H9 (cell line): ENCODE data around the gene SYNE2. TPM values are rescaled to one million over a fixed set of nuclear protein-coding genes. Genes with fewer than 3 reads are reported as not detected.
A peak's percentile ranks its signal among the peaks of the same experiment; 100 is the strongest.

ENCODE experiments used
- DNase-seq: peaks from one replicate; pipeline ENCODE4 v3.0.0-alpha.2; 2017
- H2AFZ ChIP-seq: one replicate; pipeline ENCODE4 v1.6.1; 2013; ENCODE audit warnings: mild to moderate bottlenecking, low read length, control low read depth, moderate library complexity
- H2AK5ac ChIP-seq: 2 replicates; pipeline ENCODE4 v1.6.1; 2013; ENCODE audit warnings: low read length, control low read depth, mixed read lengths; ENCODE audit not compliant: insufficient read length
- H2BK120ac ChIP-seq: one replicate; pipeline ENCODE4 v1.6.1; 2013; ENCODE audit warnings: low read depth, mild to moderate bottlenecking, low read length, control low read depth, inconsistent platforms; ENCODE audit not compliant: poor library complexity, severe bottlenecking
- H2BK12ac ChIP-seq: 2 replicates; pipeline ENCODE4 v1.6.1; 2013; ENCODE audit warnings: low read length, control low read depth, mixed read lengths, low read depth; ENCODE audit not compliant: insufficient read length
- H2BK15ac ChIP-seq: 2 replicates; pipeline ENCODE4 v1.6.1; 2013; ENCODE audit warnings: low read depth, low read length, control low read depth
- H2BK20ac ChIP-seq: one replicate; pipeline ENCODE4 v1.6.1; 2013; ENCODE audit warnings: low read depth, mild to moderate bottlenecking, low read length, control low read depth, inconsistent platforms; ENCODE audit not compliant: poor library complexity, severe bottlenecking
- H2BK5ac ChIP-seq: 2 replicates; pipeline ENCODE4 v1.6.1; 2013; ENCODE audit warnings: low read length, control low read depth, mixed read lengths; ENCODE audit not compliant: insufficient read length
- H3K14ac ChIP-seq: 2 replicates; pipeline ENCODE4 v1.6.1; 2013; ENCODE audit warnings: low read length, control low read depth; ENCODE audit not compliant: insufficient read depth
- H3K18ac ChIP-seq: 2 replicates; pipeline ENCODE4 v1.6.1; 2013; ENCODE audit warnings: low read depth, mild to moderate bottlenecking, mixed read lengths, low read length, control low read depth; ENCODE audit not compliant: insufficient read length
- H3K23ac ChIP-seq: 2 replicates; pipeline ENCODE4 v1.6.1; 2013; ENCODE audit warnings: low read length, control low read depth, mixed read lengths, low read depth; ENCODE audit not compliant: insufficient read length
- H3K23me2 ChIP-seq: 2 replicates; pipeline ENCODE4 v1.6.1; 2013; ENCODE audit warnings: low read depth, mild to moderate bottlenecking, mixed read lengths, low read length, control low read depth; ENCODE audit not compliant: insufficient read length, poor library complexity, severe bottlenecking
- H3K27ac ChIP-seq: 2 replicates; pipeline ENCODE4 v1.5.1; 2013; ENCODE audit warnings: low read length, control low read depth, mixed read lengths, low read depth; ENCODE audit not compliant: insufficient read length
- H3K27me3 ChIP-seq: 2 replicates; pipeline ENCODE4 v1.6.1; 2013; ENCODE audit warnings: low read length, control low read depth, inconsistent platforms; ENCODE audit not compliant: insufficient read depth
- H3K4ac ChIP-seq: 2 replicates; pipeline ENCODE4 v1.6.1; 2013; ENCODE audit warnings: low read depth, mild to moderate bottlenecking, control low read depth, inconsistent platforms, low read length, moderate library complexity
- H3K4me1 ChIP-seq: 2 replicates; pipeline ENCODE4 v1.6.1; 2013; ENCODE audit warnings: low read length, control low read depth, inconsistent platforms; ENCODE audit not compliant: insufficient read depth
- H3K4me2 ChIP-seq: 2 replicates; pipeline ENCODE4 v1.6.1; 2013; ENCODE audit warnings: low read length, control low read depth, mixed read lengths; ENCODE audit not compliant: insufficient read length, insufficient read depth
- H3K56ac ChIP-seq: 2 replicates; pipeline ENCODE4 v1.6.1; 2013; ENCODE audit warnings: low read depth, mild to moderate bottlenecking, mixed read lengths, low read length, control low read depth; ENCODE audit not compliant: insufficient read length
- H3K79me1 ChIP-seq: 2 replicates; pipeline ENCODE4 v1.6.1; 2013; ENCODE audit warnings: low read depth, mild to moderate bottlenecking, moderate library complexity, low read length, control low read depth, inconsistent platforms; ENCODE audit not compliant: insufficient read depth, poor library complexity, severe bottlenecking
- H3K79me2 ChIP-seq: 2 replicates; pipeline ENCODE4 v1.6.1; 2013; ENCODE audit warnings: low read length, control low read depth, inconsistent platforms; ENCODE audit not compliant: insufficient read depth
- H3K9ac ChIP-seq: 2 replicates; pipeline ENCODE4 v1.6.1; 2013; ENCODE audit warnings: low read length, control low read depth, mixed read lengths; ENCODE audit not compliant: insufficient read length; ENCODE audit errors: extremely low read depth
- H3K9me3 ChIP-seq: one replicate; pipeline ENCODE4 v1.6.1; 2013; ENCODE audit warnings: low read depth, low read length, inconsistent platforms; ENCODE audit not compliant: control insufficient read depth
- H3T11ph ChIP-seq: one replicate; pipeline ENCODE4 v1.6.1; 2013; ENCODE audit warnings: mild to moderate bottlenecking, low read length, control low read depth, inconsistent platforms
- H4K20me1 ChIP-seq: one replicate; pipeline ENCODE4 v1.6.1; 2013; ENCODE audit not compliant: control insufficient read depth, insufficient read length, insufficient read depth
- H4K5ac ChIP-seq: 2 replicates; pipeline ENCODE4 v1.6.1; 2013; ENCODE audit warnings: low read depth, mild to moderate bottlenecking, mixed read lengths, low read length, control low read depth; ENCODE audit not compliant: insufficient read length
- H4K8ac ChIP-seq: replicated peaks from 2 replicates; pipeline ENCODE4 v1.6.1; 2013; ENCODE audit warnings: low read length, control low read depth, mixed read lengths, low read depth; ENCODE audit not compliant: insufficient read length
- H4K91ac ChIP-seq: 2 replicates; pipeline ENCODE4 v1.6.1; 2013; ENCODE audit warnings: low read depth, mild to moderate bottlenecking, moderate library complexity, mixed read lengths, low read length, control low read depth; ENCODE audit not compliant: insufficient read length
- H3K27ac Mint-ChIP-seq, 3 experiments: 2 replicates in 2 of 3; 3 replicates in 1 of 3; pipeline ENCODE4 v1.8.0; 2020 to 2021; ENCODE audit warnings: mixed read lengths in 3 of 3, mild to moderate bottlenecking in 1 of 3, moderate library complexity in 1 of 3
- H3K27me3 Mint-ChIP-seq: 2 replicates; pipeline ENCODE4 v1.8.0; 2021; ENCODE audit warnings: low read depth, mild to moderate bottlenecking, moderate library complexity, mixed read lengths
- H3K36me3 Mint-ChIP-seq, 3 experiments: 2 replicates in 2 of 3; 3 replicates in 1 of 3; pipeline ENCODE4 v1.8.0; 2020 to 2021; ENCODE audit warnings: low read depth in 3 of 3, mixed read lengths in 3 of 3; ENCODE audit not compliant: insufficient read depth in 1 of 3
- H3K4me1 Mint-ChIP-seq, 2 experiments: 2 replicates each; pipeline ENCODE4 v1.8.0; 2020; ENCODE audit warnings: mixed read lengths in 2 of 2
- H3K4me3 Mint-ChIP-seq, 2 experiments: 2 replicates in 1 of 2; 3 replicates in 1 of 2; pipeline ENCODE4 v1.8.0; 2020 to 2021; ENCODE audit warnings: mild to moderate bottlenecking in 2 of 2, mixed read lengths in 2 of 2, moderate library complexity in 1 of 2
- H3K9me3 Mint-ChIP-seq, 2 experiments: 2 replicates in 1 of 2; 3 replicates in 1 of 2; pipeline ENCODE4 v1.8.0; 2020; ENCODE audit warnings: mild to moderate bottlenecking in 2 of 2, mixed read lengths in 2 of 2, moderate library complexity in 1 of 2
- WGBS: extraction: QIAGEN DNeasy Blood & Tissue Kit; methylation state at CpG from one replicate; pipeline ENCODE4 v1.1.7; 2013; ENCODE audit warnings: missing lambda C conversion rate, low lambda C conversion rate, mixed read lengths; ENCODE audit not compliant: insufficient read length; ENCODE audit errors: extremely low coverage; 5-methylcytosine and 5-hydroxymethylcytosine counted together
- total RNA-seq: library from RNA; stranded (reverse); gene quantifications from 2 replicates; pipeline ENCODE4 v1.2.1, GENCODE V29; 2021
- TF ChIP-seq, protein P1 (sequence below): fragments of 200-600 bp; sonication (generic); conservative IDR thresholded peaks from 3 replicates; pipeline ENCODE4 v1.8.0; 2021; ENCODE audit warnings: antibody characterized with exemption, mild to moderate bottlenecking

The SYNE2 gene
- total RNA-seq, 1 experiment from 2014 or later: 43.3 TPM

DNA sequence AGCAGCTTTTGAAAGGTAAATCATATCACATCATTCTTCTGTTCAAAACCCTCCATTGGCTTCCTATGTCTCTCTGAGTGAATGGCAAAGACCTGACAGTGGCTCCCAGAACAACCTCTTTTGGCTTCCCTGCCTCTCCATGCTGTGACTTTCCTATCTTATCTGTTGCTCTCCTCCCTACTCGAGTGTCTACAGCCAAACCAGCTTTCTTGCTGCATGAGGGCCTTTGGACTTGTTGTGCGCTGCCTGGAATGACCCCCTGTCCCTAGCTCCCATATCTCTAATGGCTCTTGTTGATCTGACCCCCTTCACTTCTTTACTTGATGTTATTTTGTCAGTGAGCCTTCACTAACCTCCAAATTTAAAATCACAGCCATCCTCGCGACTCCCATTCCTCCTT lies 2.5 kb downstream of the SYNE2 start:
- no peak overlapping the region for H4K5ac ChIP-seq
- H3K23ac ChIP-seq: no peak overlapping the region
- H3K27me3 Mint-ChIP-seq: peaks cover 25% of the 10 kb centered on the region
- H3K27ac ChIP-seq: no peak overlapping the region
- no peak overlapping the region for H4K8ac ChIP-seq
- H4K20me1 ChIP-seq: no peaks in the 10 kb centered on the region
- H3K14ac ChIP-seq: no peak overlapping the region
- H3K79me2 ChIP-seq: peaks cover 6% of the 10 kb centered on the region; the same call in 1 of the 2 replicates
- no peak overlapping the region for H3K4ac ChIP-seq
- H3K56ac ChIP-seq: no peak overlapping the region
- no peak overlapping the region for H2BK20ac ChIP-seq
- H3K4me1 ChIP-seq: no peaks in the 10 kb centered on the region
- H3K79me1 ChIP-seq: no peaks in the 10 kb centered on the region
- no peak overlapping the region for H3K27ac Mint-ChIP-seq
- no peak overlapping the region for H2AFZ ChIP-seq
- no peak overlapping the region for H2BK15ac ChIP-seq
- H2BK12ac ChIP-seq: no peak overlapping the region
- peak overlapping the region in 1 of 2 experiments; percentile 33; a peak in 2 of 5 replicates for H3K4me3 Mint-ChIP-seq
- no peaks in the 10 kb centered on the region; a peak in 1 of 5 replicates for H3K9me3 Mint-ChIP-seq
- H2BK5ac ChIP-seq: no peak overlapping the region
- no peak overlapping the region for H3T11ph ChIP-seq
- H3K27me3 ChIP-seq: no peaks in the 10 kb centered on the region
- WGBS: no CpG with 5 or more reads among the region's 4 CpGs
- no peak overlapping the region for H4K91ac ChIP-seq
- no peak overlapping the region for H3K9ac ChIP-seq
- H2AK5ac ChIP-seq: no peak overlapping the region
- peaks cover 21 to 24% of the 10 kb centered on the region in 2 experiments for H3K4me1 Mint-ChIP-seq
- H3K9me3 ChIP-seq: no peaks in the 10 kb centered on the region
- H3K23me2 ChIP-seq: peaks cover 13% of the 10 kb centered on the region
- DNase-seq: no peak
- no peak overlapping the region for H2BK120ac ChIP-seq
- TF ChIP-seq, protein P1, sequence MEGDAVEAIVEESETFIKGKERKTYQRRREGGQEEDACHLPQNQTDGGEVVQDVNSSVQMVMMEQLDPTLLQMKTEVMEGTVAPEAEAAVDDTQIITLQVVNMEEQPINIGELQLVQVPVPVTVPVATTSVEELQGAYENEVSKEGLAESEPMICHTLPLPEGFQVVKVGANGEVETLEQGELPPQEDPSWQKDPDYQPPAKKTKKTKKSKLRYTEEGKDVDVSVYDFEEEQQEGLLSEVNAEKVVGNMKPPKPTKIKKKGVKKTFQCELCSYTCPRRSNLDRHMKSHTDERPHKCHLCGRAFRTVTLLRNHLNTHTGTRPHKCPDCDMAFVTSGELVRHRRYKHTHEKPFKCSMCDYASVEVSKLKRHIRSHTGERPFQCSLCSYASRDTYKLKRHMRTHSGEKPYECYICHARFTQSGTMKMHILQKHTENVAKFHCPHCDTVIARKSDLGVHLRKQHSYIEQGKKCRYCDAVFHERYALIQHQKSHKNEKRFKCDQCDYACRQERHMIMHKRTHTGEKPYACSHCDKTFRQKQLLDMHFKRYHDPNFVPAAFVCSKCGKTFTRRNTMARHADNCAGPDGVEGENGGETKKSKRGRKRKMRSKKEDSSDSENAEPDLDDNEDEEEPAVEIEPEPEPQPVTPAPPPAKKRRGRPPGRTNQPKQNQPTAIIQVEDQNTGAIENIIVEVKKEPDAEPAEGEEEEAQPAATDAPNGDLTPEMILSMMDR: no peak
- H3K18ac ChIP-seq: no peak overlapping the region
- no peaks in the 10 kb centered on the region for H3K36me3 Mint-ChIP-seq
- no peak overlapping the region for H3K4me2 ChIP-seq
